CD14-positive monocyte (primary cell): ENCODE data around the gene HSPA4L. TPM values are rescaled to one million over a fixed set of nuclear protein-coding genes. Genes with fewer than 3 reads are reported as not detected.

Source experiments
- DNase-seq, 3 donors: peaks; one replicate each; pipeline ENCODE4 v3.0.0-alpha.2; 2011 to 2022
- H2AFZ ChIP-seq: 2 replicates; pipeline ENCODE4 v1.6.0; 2012; ENCODE audit warnings: mild to moderate bottlenecking, low read depth, low read length, inconsistent platforms; ENCODE audit not compliant: insufficient read depth, poor library complexity, severe bottlenecking
- H3K27ac ChIP-seq, 2 donors: 1 replicate in 1 of 2; 2 replicates in 1 of 2; pipeline ENCODE4 v1.5.1; 2012 to 2013; ENCODE audit warnings: low read length in 2 of 2, control low read depth in 1 of 2, inconsistent platforms in 1 of 2, low read depth in 1 of 2, mild to moderate bottlenecking in 1 of 2
- H3K27me3 ChIP-seq, 2 donors: one replicate each; pipeline versions ENCODE4 v1.6.0 to v1.6.1; 2011 to 2013; ENCODE audit warnings: low read length in 2 of 2; ENCODE audit not compliant: control insufficient read depth in 2 of 2, insufficient read depth in 2 of 2
- H3K36me3 ChIP-seq, 2 donors: replicated peaks in 1 of 2; 1 replicate in 1 of 2; 2 replicates in 1 of 2; pipeline versions ENCODE4 v1.5.1 to v1.6.1; 2012 to 2013; ENCODE audit warnings: low read length in 2 of 2, control low read depth in 1 of 2, inconsistent platforms in 1 of 2, mild to moderate bottlenecking in 1 of 2; ENCODE audit not compliant: insufficient read depth in 2 of 2, control insufficient read depth in 1 of 2
- H3K4me1 ChIP-seq, 2 donors: 1 replicate in 1 of 2; 2 replicates in 1 of 2; pipeline versions ENCODE4 v1.5.1 to v1.6.1; 2012 to 2013; ENCODE audit warnings: low read length in 2 of 2, control low read depth in 1 of 2, inconsistent platforms in 1 of 2, mild to moderate bottlenecking in 1 of 2, moderate library complexity in 1 of 2; ENCODE audit not compliant: insufficient read depth in 2 of 2, control insufficient read depth in 1 of 2
- H3K4me2 ChIP-seq: replicated peaks from 2 replicates; pipeline ENCODE3; 2012; ENCODE audit warnings: low read length, moderate library complexity, mild to moderate bottlenecking; ENCODE audit not compliant: poor library complexity, severe bottlenecking; ENCODE audit errors: extremely low read depth
- H3K4me3 ChIP-seq, 3 experiments: fragments of 200-600 bp in 1 of 3; sonication (generic) in 1 of 3; replicated peaks in 1 of 3; 1 replicate in 2 of 3; 2 replicates in 1 of 3; pipeline ENCODE4 v1.5.1; 2011 to 2013; ENCODE audit warnings: low read length in 3 of 3, mild to moderate bottlenecking in 3 of 3, control low read depth in 2 of 3, low read depth in 2 of 3, inconsistent platforms in 1 of 3, moderate library complexity in 1 of 3
- H3K79me2 ChIP-seq: 2 replicates; pipeline ENCODE4 v1.6.0; 2012; ENCODE audit warnings: mild to moderate bottlenecking, control low read depth, inconsistent platforms, low read length, moderate library complexity; ENCODE audit not compliant: insufficient read depth
- H3K9ac ChIP-seq: 2 replicates; pipeline ENCODE4 v1.6.0; 2017; ENCODE audit warnings: low read length, mild to moderate bottlenecking; ENCODE audit not compliant: insufficient read depth, poor library complexity, severe bottlenecking
- H3K9me3 ChIP-seq, 2 donors: replicated peaks in 1 of 2; 1 replicate in 1 of 2; 2 replicates in 1 of 2; pipeline versions ENCODE4 v1.5.1 to v1.6.1; 2012 to 2013; ENCODE audit warnings: low read length in 2 of 2, control low read depth in 1 of 2; ENCODE audit not compliant: control insufficient read depth in 1 of 2, insufficient read depth in 1 of 2
- H4K20me1 ChIP-seq: 2 replicates; pipeline ENCODE4 v1.6.0; 2012; ENCODE audit warnings: mild to moderate bottlenecking, low read length, control low read depth, moderate library complexity; ENCODE audit not compliant: insufficient read depth
- H3K27ac Mint-ChIP-seq, 7 donors: one replicate each; pipeline ENCODE4 v1.8.0; 2020; ENCODE audit warnings: mild to moderate bottlenecking in 7 of 7, mixed read lengths in 7 of 7, moderate library complexity in 6 of 7, inconsistent platforms in 2 of 7
- H3K27me3 Mint-ChIP-seq, 3 donors: one replicate each; pipeline ENCODE4 v1.8.0; 2021 to 2022; ENCODE audit warnings: low read depth in 3 of 3, mild to moderate bottlenecking in 3 of 3, mixed read lengths in 3 of 3, moderate library complexity in 3 of 3, inconsistent platforms in 1 of 3
- H3K36me3 Mint-ChIP-seq, 2 donors: one replicate each; pipeline ENCODE4 v1.8.0; 2020; ENCODE audit warnings: mixed read lengths in 2 of 2, inconsistent platforms in 1 of 2, mild to moderate bottlenecking in 1 of 2
- H3K4me1 Mint-ChIP-seq: one replicate; pipeline ENCODE4 v1.8.0; 2020; ENCODE audit warnings: mild to moderate bottlenecking, mixed read lengths
- H3K4me3 Mint-ChIP-seq, 2 donors: one replicate each; pipeline ENCODE4 v1.8.0; 2020; ENCODE audit warnings: mild to moderate bottlenecking in 2 of 2, mixed read lengths in 2 of 2, moderate library complexity in 1 of 2
- H3K9me3 Mint-ChIP-seq, 7 donors: one replicate each; pipeline ENCODE4 v1.8.0; 2020 to 2022; ENCODE audit warnings: mixed read lengths in 7 of 7, mild to moderate bottlenecking in 6 of 7, moderate library complexity in 6 of 7, inconsistent platforms in 2 of 7
- WGBS: methylation state at CpG from one replicate; pipeline ENCODE4 v1.1.5; 2013; ENCODE audit warnings: missing lambda C conversion rate; ENCODE audit not compliant: insufficient coverage; 5-methylcytosine and 5-hydroxymethylcytosine counted together
- intact Hi-C, 2 donors: fragments of 100-400 bp; cut with micrococcal nuclease; formaldehyde crosslinking; loops; one replicate each; pipeline versions ENCODE4 v1.15.0 to v1.15.1; 2023
- polyA plus RNA-seq, 3 donors: library from polyadenylated mRNA; depleted of rRNA in 1 of 3; unstranded in 2 of 3; stranded (reverse) in 1 of 3; fragments of 300-500 nt in 2 of 3; fragments of >200 nt in 1 of 3; fragmentation: Illumina TruSeq in 2 of 3; gene quantifications; 1 replicate in 2 of 3; 2 replicates in 1 of 3; pipeline ENCODE4 v1.2.3, GENCODE V29; 2012 to 2021
- TF ChIP-seq, protein P1 (sequence below): fragments of 200-600 bp; IDR thresholded peaks from one replicate; pipeline ENCODE4 v1.8.0; 2022; ENCODE audit warnings: antibody characterized with exemption, mild to moderate bottlenecking

The HSPA4L gene
- polyA plus RNA-seq, 3 donors: 0.04 TPM; not detected in 2

- H3K27me3 Mint-ChIP-seq: peaks cover 37 to 50% (median 44%) of the 10 kb centered on the region in 3 donors
- peaks cover 21 to 26% of the 10 kb centered on the region in 2 donors for H3K4me1 ChIP-seq
- no peaks in the 10 kb centered on the region for H4K20me1 ChIP-seq
- peaks cover 0 to 16% (median 4%) of the 10 kb centered on the region in 7 donors for H3K9me3 Mint-ChIP-seq
- no peak for DNase-seq
- H3K4me3 ChIP-seq: no peak overlapping the region
- H3K4me2 ChIP-seq: no peak overlapping the region
- WGBS: 100% methylated on average over 1 of the region's 9 CpGs
- H3K36me3 ChIP-seq: no peaks in the 10 kb centered on the region
- H3K9ac ChIP-seq: no peak overlapping the region
- intact Hi-C loops: no loop called here
- no peaks in the 10 kb centered on the region for H3K9me3 ChIP-seq
- H3K4me3 Mint-ChIP-seq: peak overlapping the region in 1 of 2 donors; percentile 14
- TF ChIP-seq, protein P1, sequence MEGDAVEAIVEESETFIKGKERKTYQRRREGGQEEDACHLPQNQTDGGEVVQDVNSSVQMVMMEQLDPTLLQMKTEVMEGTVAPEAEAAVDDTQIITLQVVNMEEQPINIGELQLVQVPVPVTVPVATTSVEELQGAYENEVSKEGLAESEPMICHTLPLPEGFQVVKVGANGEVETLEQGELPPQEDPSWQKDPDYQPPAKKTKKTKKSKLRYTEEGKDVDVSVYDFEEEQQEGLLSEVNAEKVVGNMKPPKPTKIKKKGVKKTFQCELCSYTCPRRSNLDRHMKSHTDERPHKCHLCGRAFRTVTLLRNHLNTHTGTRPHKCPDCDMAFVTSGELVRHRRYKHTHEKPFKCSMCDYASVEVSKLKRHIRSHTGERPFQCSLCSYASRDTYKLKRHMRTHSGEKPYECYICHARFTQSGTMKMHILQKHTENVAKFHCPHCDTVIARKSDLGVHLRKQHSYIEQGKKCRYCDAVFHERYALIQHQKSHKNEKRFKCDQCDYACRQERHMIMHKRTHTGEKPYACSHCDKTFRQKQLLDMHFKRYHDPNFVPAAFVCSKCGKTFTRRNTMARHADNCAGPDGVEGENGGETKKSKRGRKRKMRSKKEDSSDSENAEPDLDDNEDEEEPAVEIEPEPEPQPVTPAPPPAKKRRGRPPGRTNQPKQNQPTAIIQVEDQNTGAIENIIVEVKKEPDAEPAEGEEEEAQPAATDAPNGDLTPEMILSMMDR: no peak
- H3K27ac ChIP-seq: no peak overlapping the region
- H3K36me3 Mint-ChIP-seq: peaks cover 0 to 11% of the 10 kb centered on the region in 2 donors
- H3K27me3 ChIP-seq: peaks cover 32 to 50% of the 10 kb centered on the region in 2 donors
- H3K4me1 Mint-ChIP-seq: peaks cover 26% of the 10 kb centered on the region
- H3K27ac Mint-ChIP-seq: no peak overlapping the region
- H2AFZ ChIP-seq: no peak overlapping the region
- no peaks in the 10 kb centered on the region for H3K79me2 ChIP-seq
Observed at GRCh38 chr4:127783955-127784770, 2.0 kb downstream of the HSPA4L start.

DNA sequence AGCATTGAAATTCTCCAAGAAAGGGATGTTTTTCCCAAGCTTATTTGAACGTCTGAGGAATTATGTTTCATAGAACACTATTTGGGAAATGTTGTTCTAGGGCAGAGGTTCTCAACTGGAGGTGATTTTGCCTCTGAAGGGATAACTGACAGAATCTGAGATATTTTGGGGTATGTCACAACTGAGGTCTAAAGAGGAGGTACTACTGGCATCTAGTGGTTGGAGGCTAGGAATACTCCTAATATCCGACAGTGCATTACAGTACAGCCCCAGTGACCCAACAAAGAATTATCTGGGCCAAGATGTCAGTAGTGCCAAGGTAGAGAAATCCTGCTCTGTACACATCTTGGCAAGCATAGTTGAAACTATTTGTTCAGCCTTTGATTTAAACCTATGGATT lies 6.4 kb downstream of the HSPA4L start:
- Histone ChIP-seq H4K20me1 (no peaks in the 10 kb centered on the region), H3K79me2 (no peaks in the 10 kb centered on the region), H3K4me3 (no peak overlapping the region), H3K4me2 (no peak overlapping the region), H3K27me3 (peaks cover 10 to 11% of the 10 kb centered on the region in 2 donors), H2AFZ (no peak overlapping the region), H3K36me3 (no peaks in the 10 kb centered on the region), H3K4me1 (no peaks in the 10 kb centered on the region), H3K9me3 (no peaks in the 10 kb centered on the region), H3K9ac (no peak overlapping the region), H3K27ac (no peak overlapping the region)
- TF ChIP-seq, protein P1: no peak
- H3K27ac Mint-ChIP-seq: no peak overlapping the region
- H3K27me3 Mint-ChIP-seq: peaks cover 10 to 19% (median 15%) of the 10 kb centered on the region in 3 donors
- no peaks in the 10 kb centered on the region for H3K9me3 Mint-ChIP-seq
- DNase-seq: no peak
- intact Hi-C loops: no loop called here
- peaks cover 2% of the 10 kb centered on the region for H3K4me1 Mint-ChIP-seq
- no peak overlapping the region for H3K4me3 Mint-ChIP-seq
- no CpG with 5 or more reads among the region's 2 CpGs for WGBS
- no peaks in the 10 kb centered on the region for H3K36me3 Mint-ChIP-seq
